Omental fat pad (tissue), 4 donors: ENCODE results near the gene ING3. TPM values are rescaled to one million over a fixed set of nuclear protein-coding genes. Genes with fewer than 3 reads are reported as not detected.

Experiments
- ATAC-seq: fragments of 150-250 bp; one replicate; pipeline ENCODE4 v1.9.1; 2016; ENCODE audit warnings: mild to moderate bottlenecking, moderate library complexity; ENCODE audit not compliant: low FRiP score
- DNase-seq: peaks from one replicate; pipeline ENCODE4 v3.0.0-alpha.2; 2019; ENCODE audit warnings: low spot score
- CTCF ChIP-seq, 3 donors: fragments of 450-650 bp; IDR thresholded peaks; one replicate each; pipeline ENCODE4 v1.5.1; 2016 to 2017; ENCODE audit warnings: antibody characterized with exemption in 3 of 3, mild to moderate bottlenecking in 3 of 3, moderate library complexity in 2 of 3
- small RNA-seq: library from RNA; depleted of rRNA; stranded (forward); fragments of <200 nt; gene quantifications from one replicate; pipeline ENCODE3, GENCODE V24; 2016
- total RNA-seq, 4 donors: library from RNA; depleted of rRNA; stranded (reverse); fragments of >200 nt; gene quantifications; one replicate each; pipeline ENCODE4 v1.1.0, GENCODE V29; 2016

The ING3 gene
- total RNA-seq, 4 donors from 2014 or later, result 15.5 to 25.1 (median 17.1) TPM

GRCh38 chr7:121020989-121021969 is 70.7 kb downstream of the ING3 start:
- ATAC-seq (no peak), DNase-seq (no peak)
- no peak for TF ChIP-seq CTCF (IDR thresholded peaks at IDR 0.05)

GRCh38 chr7:121023194-121023593 is 72.6 kb downstream of the ING3 start:
- no peak for TF ChIP-seq CTCF (IDR thresholded peaks at IDR 0.05)
- ATAC-seq (no peak), DNase-seq (no peak)

GRCh38 chr7:121023683-121024511 is 73.3 kb downstream of the ING3 start:
- TF ChIP-seq CTCF (IDR thresholded peaks at IDR 0.05), result no peak
- DNase-seq (no peak), ATAC-seq (no peak)

- no peak for DNase-seq
- ATAC-seq, result no peak
- TF ChIP-seq CTCF (IDR thresholded peaks at IDR 0.05), result no peak
Observed at GRCh38 chr7:121024611-121025010, 74.0 kb downstream of the ING3 start.

- DNase-seq, result no peak
- TF ChIP-seq CTCF (IDR thresholded peaks at IDR 0.05), result no peak
- ATAC-seq, result no peak
Observed at GRCh38 chr7:121026159-121026558, 75.6 kb downstream of the ING3 start.

- DNase-seq, result no peak
- no peak for ATAC-seq
- no peak for TF ChIP-seq CTCF (IDR thresholded peaks at IDR 0.05)
Observed at GRCh38 chr7:121026577-121027111, 76.1 kb downstream of the ING3 start.

Small RNA genes lying within 50 kb of the gene (small RNA-seq; reads per million reads assigned to genes)
- gene RNA5SP240, result not detected

Other genes with a start within 250 kb of the ING3 start
- 10 to 100 TPM in 1 of 4 donors, 1 to 10 TPM in 3; 6.5 to 21.3 (median 9.1) TPM for gene TSPAN12, start 92.6 kb upstream of the ING3 start, total RNA-seq
- gene CPED1, start 37.9 kb downstream of the ING3 start, total RNA-seq, result 10 to 100 TPM; 24.9 to 63.9 (median 40.9) TPM